Measurements from ENCODE around the gene PLCXD1.

DNA sequence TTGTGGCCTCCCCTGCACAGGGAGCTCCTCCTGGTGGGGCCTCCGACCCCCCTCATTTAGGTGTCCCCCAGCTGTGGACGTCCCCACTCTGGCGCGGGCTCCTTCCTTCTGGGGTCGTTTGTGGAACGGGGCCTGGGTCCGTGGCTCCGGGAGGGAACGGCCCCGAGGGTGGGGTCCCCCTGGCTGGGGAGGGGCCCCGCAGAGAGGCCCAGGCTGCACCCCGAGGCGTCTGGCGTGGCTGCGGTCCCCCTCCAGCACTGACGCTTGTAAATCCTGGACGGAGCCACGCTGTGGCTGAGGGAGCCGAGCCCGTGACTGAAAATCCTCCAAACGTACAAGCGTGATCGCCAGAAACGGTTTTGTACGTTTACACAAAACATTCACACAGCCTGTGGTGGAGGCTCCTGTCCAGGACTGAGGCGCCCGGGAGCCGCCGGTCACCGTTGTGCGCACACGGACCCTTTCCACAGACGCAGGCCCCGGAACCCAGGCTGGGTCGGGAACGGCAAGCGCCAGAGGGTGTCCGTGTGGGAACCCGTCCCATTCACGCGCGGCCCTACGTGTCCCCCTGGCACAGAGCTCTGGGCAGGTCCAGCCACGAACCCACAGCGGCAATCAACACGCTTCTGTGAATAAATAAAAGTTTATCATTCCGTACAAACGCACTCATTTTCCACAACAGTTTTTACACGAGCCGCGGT is 52.6 kb downstream of the PLCXD1 start:
- TF ChIP-seq, protein P1, sequence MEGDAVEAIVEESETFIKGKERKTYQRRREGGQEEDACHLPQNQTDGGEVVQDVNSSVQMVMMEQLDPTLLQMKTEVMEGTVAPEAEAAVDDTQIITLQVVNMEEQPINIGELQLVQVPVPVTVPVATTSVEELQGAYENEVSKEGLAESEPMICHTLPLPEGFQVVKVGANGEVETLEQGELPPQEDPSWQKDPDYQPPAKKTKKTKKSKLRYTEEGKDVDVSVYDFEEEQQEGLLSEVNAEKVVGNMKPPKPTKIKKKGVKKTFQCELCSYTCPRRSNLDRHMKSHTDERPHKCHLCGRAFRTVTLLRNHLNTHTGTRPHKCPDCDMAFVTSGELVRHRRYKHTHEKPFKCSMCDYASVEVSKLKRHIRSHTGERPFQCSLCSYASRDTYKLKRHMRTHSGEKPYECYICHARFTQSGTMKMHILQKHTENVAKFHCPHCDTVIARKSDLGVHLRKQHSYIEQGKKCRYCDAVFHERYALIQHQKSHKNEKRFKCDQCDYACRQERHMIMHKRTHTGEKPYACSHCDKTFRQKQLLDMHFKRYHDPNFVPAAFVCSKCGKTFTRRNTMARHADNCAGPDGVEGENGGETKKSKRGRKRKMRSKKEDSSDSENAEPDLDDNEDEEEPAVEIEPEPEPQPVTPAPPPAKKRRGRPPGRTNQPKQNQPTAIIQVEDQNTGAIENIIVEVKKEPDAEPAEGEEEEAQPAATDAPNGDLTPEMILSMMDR (IDR thresholded peaks at IDR 0.05; ENCODE audit: poor library complexity) = no peak
- TF ChIP-seq EZH2 (IDR thresholded peaks at IDR 0.05; ENCODE audit: borderline replicate concordance) (no peak), EZH2phosphoT487 (IDR thresholded peaks at IDR 0.05; ENCODE audit: low read depth, severe bottlenecking, unreplicated experiment) (no peak)

All from hepatocyte (in vitro differentiated cells).